GM19324 (cell line): ENCODE results near the gene TBP.
"Not testable (repeated sequence)": the region's sequence is repeated elsewhere in the genome, so short reads cannot be mapped to it uniquely, and the experiment has no call there.

ENCODE experiments used
- ATAC-seq: cut with Tn5 transposase; IDR thresholded peaks from one replicate; pipeline ENCODE4 v1.9.1; 2021; ENCODE audit warnings: mild to moderate bottlenecking, moderate library complexity; ENCODE audit not compliant: unreplicated experiment, low FRiP score

Gene TBP

GRCh38 chr6:170597278-170597677 lies 43.1 kb downstream of the TBP start:
- ATAC-seq, result no peak

GRCh38 chr6:170605574-170606259 lies 51.5 kb downstream of the TBP start:
- no peak for ATAC-seq

- not testable (repeated sequence) for ATAC-seq
Measured at GRCh38 chr6:170609225-170609624, 55.1 kb downstream of the TBP start.

- peak; percentile 84 for ATAC-seq
Measured at GRCh38 chr6:170612256-170612804, 58.2 kb downstream of the TBP start.

DNA sequence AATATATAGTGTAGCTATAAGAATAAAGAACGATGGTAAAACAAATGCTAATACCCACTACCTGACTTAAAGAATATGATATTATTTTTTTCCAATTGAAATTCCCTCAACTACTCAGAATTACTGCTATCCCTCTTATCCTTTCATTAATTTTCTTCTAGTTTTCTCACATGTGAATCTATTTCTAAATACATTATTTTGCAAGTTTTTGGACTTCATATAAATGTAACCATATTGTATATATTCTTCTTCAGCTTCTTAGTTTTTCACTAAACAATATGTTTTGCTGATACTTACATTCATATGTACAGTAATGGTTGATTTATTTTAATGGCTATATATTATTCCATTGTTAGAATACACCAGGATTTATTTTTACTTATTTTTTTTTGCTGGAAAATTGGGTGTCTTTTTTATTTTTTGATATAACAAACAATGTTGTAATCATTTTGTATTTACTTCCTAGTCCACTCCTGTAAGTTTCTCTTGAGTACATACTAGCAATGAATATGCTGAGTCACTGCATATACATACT lies 61.9 kb downstream of the TBP start:
- ATAC-seq, result not testable (repeated sequence)
